ENCODE measurements around the gene MLEC.
A peak's percentile ranks its signal among the peaks of the same experiment; 100 is the strongest.

The MLEC gene

DNA sequence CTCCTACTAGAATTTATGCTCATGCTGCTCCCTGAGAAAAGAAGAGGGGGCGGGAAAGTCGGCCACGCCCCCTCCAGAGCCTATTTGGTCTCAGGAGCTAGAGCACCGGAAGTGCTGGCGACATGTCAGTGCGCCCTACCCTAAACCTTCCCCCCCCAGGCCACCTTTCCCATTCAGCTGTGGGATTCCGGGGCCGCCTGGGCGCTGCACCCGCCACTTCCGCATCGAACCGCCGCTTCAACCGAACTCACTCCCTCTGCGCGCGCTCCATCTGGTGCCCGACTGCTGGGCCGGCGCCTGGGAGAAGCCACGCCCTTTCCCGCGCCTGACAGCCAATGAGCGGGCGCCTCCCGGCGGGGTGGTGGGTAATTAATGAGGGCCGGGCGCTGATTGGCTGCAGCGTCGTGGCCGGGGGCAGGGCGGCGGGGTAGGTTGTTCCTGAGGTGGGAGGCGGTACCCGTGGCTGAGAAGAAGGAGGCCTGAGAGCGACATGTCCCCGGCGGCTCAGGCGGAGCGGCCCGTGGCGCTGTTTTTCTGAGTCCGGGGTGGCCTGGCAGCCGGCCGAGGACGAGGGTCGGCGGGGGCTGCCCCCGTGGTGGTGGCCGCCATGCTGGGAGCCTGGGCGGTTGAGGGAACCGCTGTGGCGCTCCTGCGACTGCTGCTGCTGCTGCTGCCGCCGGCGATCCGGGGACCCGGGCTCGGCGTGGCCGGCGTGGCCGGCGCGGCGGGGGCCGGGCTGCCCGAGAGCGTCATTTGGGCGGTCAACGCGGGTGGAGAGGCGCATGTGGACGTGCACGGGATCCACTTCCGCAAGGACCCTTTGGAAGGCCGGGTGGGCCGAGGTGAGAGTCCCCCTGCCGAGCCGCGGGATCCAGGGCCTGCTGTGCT lies at the start of gene MLEC:
TSS of gene MLEC (plus strand) at position 460 of the 888 bp plus-strand sequence. CDS start at position 608, 148 bp downstream.
- Histone ChIP-seq H3K4me3 (ENCODE audit: low read depth in 1 of 2, low read length in 1 of 2) (peak within 1 kb of the TSS; percentile 92 to 97), H3K27me3 (no peaks in the 10 kb centered on the region), H3K4me1 (ENCODE audit: control insufficient read depth in 1 of 2, insufficient read depth in 1 of 2, low read depth in 1 of 2, low read length in 1 of 2) (peaks cover 43 to 46% of the 10 kb centered on the region in 2 experiments), H3K9me3 (no peaks in the 10 kb centered on the region), H3K36me3 (no peaks in the 10 kb centered on the region), H3K27ac (peak within 1 kb of the TSS; percentile 92)
- TF ChIP-seq CTCF (IDR thresholded peaks at IDR 0.05), result peak; percentile 57

- H3K27ac ChIP-seq, result no peak within 1 kb of the TSS
- peaks cover 82% of the 10 kb centered on the region for H3K27me3 ChIP-seq
- no peak for TF ChIP-seq CTCF (IDR thresholded peaks at IDR 0.05)
Measured at GRCh38 chr12:120639771-120640721, 46.9 kb upstream of the MLEC start, which contains the start of gene CABP1. Gene CABP1, plus strand, starts transcription at chr12:120640626. Its CDS starts 60 bp downstream, at chr12:120640686.

GRCh38 chr12:120640861-120641833 lies 45.8 kb upstream of the MLEC start:
- TF ChIP-seq CTCF (IDR thresholded peaks at IDR 0.05), result no peak
- H3K4me1 ChIP-seq (ENCODE audit: control insufficient read depth in 1 of 2, insufficient read depth in 1 of 2, low read depth in 1 of 2, low read length in 1 of 2), result peaks cover 7 to 12% of the 10 kb centered on the region in 2 experiments
- no peaks in the 10 kb centered on the region for H3K9me3 ChIP-seq
- peak overlapping the region in 1 of 2 experiments; percentile 38 for H3K4me3 ChIP-seq (ENCODE audit: low read depth in 1 of 2, low read length in 1 of 2)
- H3K36me3 ChIP-seq, result no peaks in the 10 kb centered on the region
- H3K27ac ChIP-seq, result no peak overlapping the region
- H3K27me3 ChIP-seq, result peaks cover 88% of the 10 kb centered on the region

More at GRCh38 chr12:120639771-120640721, 46.9 kb upstream of the MLEC start, which contains the start of gene CABP1:
- Histone ChIP-seq H3K4me1 (ENCODE audit: control insufficient read depth in 1 of 2, insufficient read depth in 1 of 2, low read depth in 1 of 2, low read length in 1 of 2) (peaks cover 7 to 12% of the 10 kb centered on the region in 2 experiments), H3K9me3 (no peaks in the 10 kb centered on the region), H3K4me3 (ENCODE audit: low read depth in 1 of 2, low read length in 1 of 2) (peak within 1 kb of the TSS in 1 of 2 experiments; percentile 38), H3K36me3 (no peaks in the 10 kb centered on the region)

DNA sequence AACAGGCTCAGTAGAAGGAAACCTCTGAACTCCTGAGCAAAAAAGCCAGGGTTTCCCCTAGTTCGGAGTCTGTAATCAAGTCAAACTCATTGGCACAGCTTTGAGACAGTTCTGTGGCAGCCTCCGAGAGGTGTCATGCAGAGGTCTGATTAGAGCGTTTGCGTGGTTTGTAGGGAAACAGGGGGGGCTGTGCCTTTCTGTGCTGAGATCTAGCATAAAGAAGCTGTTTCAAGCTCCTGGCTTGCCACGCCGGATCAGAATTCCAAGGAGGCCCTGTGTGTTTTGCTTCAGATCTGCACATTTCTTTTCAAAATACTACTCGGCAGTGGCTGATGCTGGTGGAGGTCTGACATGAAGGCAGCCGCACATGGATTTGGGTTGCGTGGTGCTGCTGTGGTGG lies 44.8 kb upstream of the MLEC start:
- Histone ChIP-seq H3K4me3 (ENCODE audit: low read depth in 1 of 2, low read length in 1 of 2) (no peak overlapping the region), H3K27me3 (peaks cover 95% of the 10 kb centered on the region)
- TF ChIP-seq CTCF (IDR thresholded peaks at IDR 0.05), result no peak

More for the DNA sequence above, 44.8 kb upstream of the MLEC start:
- Histone ChIP-seq H3K9me3 (no peaks in the 10 kb centered on the region), H3K36me3 (no peaks in the 10 kb centered on the region), H3K4me1 (ENCODE audit: control insufficient read depth in 1 of 2, insufficient read depth in 1 of 2, low read depth in 1 of 2, low read length in 1 of 2) (peaks cover 7 to 12% of the 10 kb centered on the region in 2 experiments), H3K27ac (no peak overlapping the region)
